PC-9 (cell line): ENCODE results near the gene PGK1. TPM values are rescaled to one million over a fixed set of nuclear protein-coding genes. Genes with fewer than 3 reads are reported as not detected.
A peak's percentile ranks its signal among the peaks of the same experiment; 100 is the strongest.
"Not testable (repeated sequence)": the region's sequence is repeated elsewhere in the genome, so short reads cannot be mapped to it uniquely, and the experiment has no call there.

Experiments used
- BruUV-seq: library from RNA; stranded (reverse); fragments of 400-500 nt; replicated peaks from 2 replicates; lab custom pipeline; 2021; lab: Mats Ljungman, UMichigan
- CTCF ChIA-PET: fragments of 300-600 bp; sonication (Branson Sonifier 250); formaldehyde crosslinking; loops from one replicate; lab custom pipeline; 2022; ENCODE audit warnings: antibody characterized with exemption; lab: Charles Lee
- POLR2A ChIA-PET: fragments of 300-600 bp; sonication (Branson Sonifier 250); formaldehyde crosslinking; loops from one replicate; lab custom pipeline; 2022; ENCODE audit warnings: antibody characterized with exemption; ENCODE audit not compliant: unreplicated experiment; lab: Charles Lee
- DNase-seq, 2 experiments: peaks; one replicate each; pipeline versions ENCODE4 v3.0.0 to v3.0.0-alpha.2; 2015 to 2022; ENCODE audit warnings: mixed read lengths in 1 of 2
- H2AFZ ChIP-seq: fragments of 200-600 bp; sonication (generic); 2 replicates; pipeline ENCODE4 v1.8.1; 2017; ENCODE audit warnings: antibody characterized with exemption
- H3F3A ChIP-seq: fragments of 200-600 bp; sonication (generic); 2 replicates; pipeline ENCODE4 v1.8.1; 2017; ENCODE audit warnings: antibody characterized with exemption, mild to moderate bottlenecking, low read depth; ENCODE audit not compliant: insufficient read depth
- H3K27ac ChIP-seq: fragments of 200-600 bp; sonication (generic); 2 replicates; pipeline ENCODE4 v1.6.1; 2016; ENCODE audit warnings: mixed run types
- H3K27me3 ChIP-seq: fragments of 200-600 bp; sonication (generic); 2 replicates; pipeline ENCODE4 v1.6.1; 2016; ENCODE audit warnings: low read depth, mixed run types; ENCODE audit not compliant: insufficient read depth
- H3K36me3 ChIP-seq: fragments of 200-600 bp; sonication (generic); 2 replicates; pipeline ENCODE4 v1.6.1; 2016; ENCODE audit warnings: low read depth, mixed run types
- H3K4me1 ChIP-seq: fragments of 200-600 bp; sonication (generic); replicated peaks from 2 replicates; pipeline ENCODE4 v1.6.1; 2016; ENCODE audit warnings: mixed run types; ENCODE audit not compliant: insufficient read depth
- H3K4me2 ChIP-seq: fragments of 200-600 bp; sonication (generic); 2 replicates; pipeline ENCODE4 v1.6.1; 2017; ENCODE audit warnings: mixed run types
- H3K4me3 ChIP-seq: fragments of 200-600 bp; sonication (generic); 2 replicates; pipeline ENCODE4 v1.6.1; 2016; ENCODE audit warnings: mixed run types
- H3K79me2 ChIP-seq: fragments of 200-600 bp; sonication (generic); 2 replicates; pipeline ENCODE4 v1.6.1; 2017; ENCODE audit warnings: low read depth, mixed run types
- H3K9me2 ChIP-seq: fragments of 200-600 bp; sonication (generic); 2 replicates; pipeline ENCODE4 v1.8.1; 2017; ENCODE audit warnings: mild to moderate bottlenecking; ENCODE audit not compliant: insufficient read depth
- H3K9me3 ChIP-seq: fragments of 200-600 bp; sonication (generic); 2 replicates; pipeline ENCODE4 v1.8.1; 2016; ENCODE audit warnings: low read depth; ENCODE audit not compliant: insufficient read depth
- H4K20me1 ChIP-seq: fragments of 200-600 bp; sonication (generic); 2 replicates; pipeline ENCODE4 v1.8.1; 2017; ENCODE audit not compliant: insufficient read depth
- EZH2 ChIP-seq: fragments of 200-600 bp; sonication (generic); IDR thresholded peaks from 2 replicates; pipeline ENCODE4 v1.8.0; 2017; ENCODE audit warnings: antibody characterized with exemption, low read depth
- intact Hi-C: fragments of 100-400 bp; cut with micrococcal nuclease; formaldehyde crosslinking; loops from one replicate; pipeline ENCODE4 v1.10.0; 2022; ENCODE audit not compliant: unreplicated experiment
- total RNA-seq: library from RNA; stranded (reverse); gene quantifications from 2 replicates; pipeline ENCODE4 v1.2.3, GENCODE V29; 2021
- TF ChIP-seq, protein P1 (sequence below): fragments of 200-600 bp; sonication (generic); conservative IDR thresholded peaks from 2 replicates; pipeline ENCODE4 v1.6.1; 2017; ENCODE audit warnings: mixed run types, antibody characterized with exemption, mild to moderate bottlenecking, moderate library complexity

PGK1 gene
- total RNA-seq, 1 experiment from 2014 or later, result 409 TPM

GRCh38 chrX:78123190-78123589 is 19.1 kb downstream of the PGK1 start:
- H3K4me2 ChIP-seq, result no peak overlapping the region
- intact Hi-C loops, result loop anchor here (10.0 kb wide), 1 partner anchor 218 kb away; no protein-coding TSS in a partner anchor
- no peak overlapping the region for H3K4me3 ChIP-seq
- H3K4me1 ChIP-seq, result no peaks in the 10 kb centered on the region
- no peaks in the 10 kb centered on the region for H3K27me3 ChIP-seq
- H2AFZ ChIP-seq, result no peak overlapping the region
- CTCF ChIA-PET, result no interaction called here
- no TSS peak for BruUV-seq
- peaks cover 50% of the 10 kb centered on the region for H4K20me1 ChIP-seq
- TF ChIP-seq EZH2, result no peak
- TF ChIP-seq, protein P1, sequence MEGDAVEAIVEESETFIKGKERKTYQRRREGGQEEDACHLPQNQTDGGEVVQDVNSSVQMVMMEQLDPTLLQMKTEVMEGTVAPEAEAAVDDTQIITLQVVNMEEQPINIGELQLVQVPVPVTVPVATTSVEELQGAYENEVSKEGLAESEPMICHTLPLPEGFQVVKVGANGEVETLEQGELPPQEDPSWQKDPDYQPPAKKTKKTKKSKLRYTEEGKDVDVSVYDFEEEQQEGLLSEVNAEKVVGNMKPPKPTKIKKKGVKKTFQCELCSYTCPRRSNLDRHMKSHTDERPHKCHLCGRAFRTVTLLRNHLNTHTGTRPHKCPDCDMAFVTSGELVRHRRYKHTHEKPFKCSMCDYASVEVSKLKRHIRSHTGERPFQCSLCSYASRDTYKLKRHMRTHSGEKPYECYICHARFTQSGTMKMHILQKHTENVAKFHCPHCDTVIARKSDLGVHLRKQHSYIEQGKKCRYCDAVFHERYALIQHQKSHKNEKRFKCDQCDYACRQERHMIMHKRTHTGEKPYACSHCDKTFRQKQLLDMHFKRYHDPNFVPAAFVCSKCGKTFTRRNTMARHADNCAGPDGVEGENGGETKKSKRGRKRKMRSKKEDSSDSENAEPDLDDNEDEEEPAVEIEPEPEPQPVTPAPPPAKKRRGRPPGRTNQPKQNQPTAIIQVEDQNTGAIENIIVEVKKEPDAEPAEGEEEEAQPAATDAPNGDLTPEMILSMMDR, result no peak
- peaks cover 28% of the 10 kb centered on the region for H3K36me3 ChIP-seq
- no peak overlapping the region for H3K27ac ChIP-seq
- H3K9me3 ChIP-seq, result no peaks in the 10 kb centered on the region
- POLR2A ChIA-PET, result no interaction called here
- peak in 1 of 2 experiments; percentile 65 for DNase-seq
- peaks cover 18% of the 10 kb centered on the region; the same call in 1 of the 2 replicates for H3K79me2 ChIP-seq
- peaks cover 44% of the 10 kb centered on the region for H3F3A ChIP-seq
- no peaks in the 10 kb centered on the region for H3K9me2 ChIP-seq

- Histone ChIP-seq H3K36me3 (peaks cover 28% of the 10 kb centered on the region), H3K9me3 (no peaks in the 10 kb centered on the region)
Observed at GRCh38 chrX:78124307-78124706, 20.3 kb downstream of the PGK1 start.

GRCh38 chrX:78125148-78125547 is 21.1 kb downstream of the PGK1 start:
- H3K4me2 ChIP-seq, result no peak overlapping the region
- intact Hi-C loops, result loop anchor here (10.0 kb wide), 1 partner anchor 220 kb away; no protein-coding TSS in a partner anchor
- peaks cover 42% of the 10 kb centered on the region for H4K20me1 ChIP-seq
- H3K27ac ChIP-seq, result no peak overlapping the region
- ChIA-PET POLR2A (interaction anchor here (0.6 kb wide), 1 partner anchor 18 kb away, joined by 19 read pairs; no protein-coding TSS in a partner anchor), CTCF (no interaction called here)
- no peaks in the 10 kb centered on the region for H3K9me2 ChIP-seq
- no peak for TF ChIP-seq EZH2
- TF ChIP-seq, protein P1, result no peak
- peaks cover 44% of the 10 kb centered on the region for H3F3A ChIP-seq
- H2AFZ ChIP-seq, result no peak overlapping the region
- no peak overlapping the region for H3K4me3 ChIP-seq
- BruUV-seq, result no TSS peak
- peaks cover 12% of the 10 kb centered on the region; the same call in 1 of the 2 replicates for H3K79me2 ChIP-seq
- H3K27me3 ChIP-seq, result no peaks in the 10 kb centered on the region
- H3K9me3 ChIP-seq, result no peaks in the 10 kb centered on the region
- peaks cover 25% of the 10 kb centered on the region for H3K36me3 ChIP-seq
- no peak for DNase-seq
- H3K4me1 ChIP-seq, result no peaks in the 10 kb centered on the region

More at GRCh38 chrX:78124307-78124706, 20.3 kb downstream of the PGK1 start:
- peaks cover 18% of the 10 kb centered on the region; the same call in 1 of the 2 replicates for H3K79me2 ChIP-seq
- no peak for DNase-seq
- H3K27me3 ChIP-seq, result no peaks in the 10 kb centered on the region
- H3K9me2 ChIP-seq, result no peaks in the 10 kb centered on the region
- no peak overlapping the region for H3K4me3 ChIP-seq
- H3K4me1 ChIP-seq, result no peaks in the 10 kb centered on the region
- TF ChIP-seq EZH2, result no peak
- TF ChIP-seq, protein P1, result peak; percentile 28; the same call in 1 of the 2 replicates
- ChIA-PET POLR2A (interaction anchor here (0.6 kb wide), 1 partner anchor 17 kb away, joined by 19 read pairs; no protein-coding TSS in a partner anchor), CTCF (no interaction called here)
- H4K20me1 ChIP-seq, result peaks cover 50% of the 10 kb centered on the region
- no TSS peak for BruUV-seq
- no peak overlapping the region for H2AFZ ChIP-seq
- intact Hi-C loops, result loop anchor here (10.0 kb wide), 1 partner anchor 220 kb away; no protein-coding TSS in a partner anchor
- peaks cover 46% of the 10 kb centered on the region for H3F3A ChIP-seq
- H3K27ac ChIP-seq, result no peak overlapping the region
- no peak overlapping the region for H3K4me2 ChIP-seq

DNA sequence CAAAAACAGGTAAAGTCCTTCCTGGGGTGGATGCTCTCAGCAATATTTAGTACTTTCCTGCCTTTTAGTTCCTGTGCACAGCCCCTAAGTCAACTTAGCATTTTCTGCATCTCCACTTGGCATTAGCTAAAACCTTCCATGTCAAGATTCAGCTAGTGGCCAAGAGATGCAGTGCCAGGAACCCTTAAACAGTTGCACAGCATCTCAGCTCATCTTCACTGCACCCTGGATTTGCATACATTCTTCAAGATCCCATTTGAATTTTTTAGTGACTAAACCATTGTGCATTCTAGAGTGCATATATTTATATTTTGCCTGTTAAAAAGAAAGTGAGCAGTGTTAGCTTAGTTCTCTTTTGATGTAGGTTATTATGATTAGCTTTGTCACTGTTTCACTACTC is 21.7 kb downstream of the PGK1 start:
- intact Hi-C loops, result loop anchor here (10.0 kb wide), 1 partner anchor 221 kb away; no protein-coding TSS in a partner anchor
- CTCF ChIA-PET, DNase-seq, H3K4me3 ChIP-seq, H3K4me2 ChIP-seq, POLR2A ChIA-PET, H3K27ac ChIP-seq, H3K9me2 ChIP-seq, H3K9me3 ChIP-seq, H2AFZ ChIP-seq, H3K27me3 ChIP-seq, H3K4me1 ChIP-seq, BruUV-seq: not testable (repeated sequence)
- H3F3A ChIP-seq, result peaks cover 44% of the 10 kb centered on the region
- H4K20me1 ChIP-seq, result peaks cover 38% of the 10 kb centered on the region
- H3K79me2 ChIP-seq, result peaks cover 12% of the 10 kb centered on the region; the same call in 1 of the 2 replicates
- peaks cover 25% of the 10 kb centered on the region for H3K36me3 ChIP-seq
